IPS DF 4.7 (cell line): Measurements from ENCODE around the gene DNAAF6.

ENCODE experiments used
- DNase-seq: peaks from one replicate; pipeline ENCODE4 v3.0.0-alpha.2; 2013; ENCODE audit warnings: low spot score; ENCODE audit errors: extremely low read depth

Gene DNAAF6

GRCh38 chrX:107293056-107293455 is 86.6 kb downstream of the DNAAF6 start:
- DNase-seq = no peak
